Memory B cell (primary cell): Measurements from ENCODE around the gene SMIM29.

Experiments used
- ATAC-seq: fragments of 150-1000 bp; cut with Tn5 transposase; 2 replicates; pipeline ENCODE4 v1.10.0; 2021; ENCODE audit warnings: low read depth, mild to moderate bottlenecking, moderate library complexity
- DNase-seq, 2 donors: peaks; one replicate each; pipeline ENCODE4 v3.0.0; 2022; ENCODE audit warnings: low spot score in 2 of 2
- H3K27ac Mint-ChIP-seq: one replicate; pipeline ENCODE4 v1.8.0; 2022; ENCODE audit warnings: mild to moderate bottlenecking, moderate library complexity, mixed read lengths
- H3K27me3 Mint-ChIP-seq: one replicate; pipeline ENCODE4 v1.8.0; 2022; ENCODE audit warnings: mixed read lengths
- H3K36me3 Mint-ChIP-seq: one replicate; pipeline ENCODE4 v1.8.0; 2022; ENCODE audit warnings: mild to moderate bottlenecking, mixed read lengths
- H3K4me1 Mint-ChIP-seq: one replicate; pipeline ENCODE4 v1.8.0; 2022; ENCODE audit warnings: mixed read lengths
- H3K4me3 Mint-ChIP-seq: one replicate; pipeline ENCODE4 v1.8.0; 2022; ENCODE audit warnings: mild to moderate bottlenecking, moderate library complexity, mixed read lengths
- H3K9me3 Mint-ChIP-seq: one replicate; pipeline ENCODE4 v1.8.0; 2022; ENCODE audit warnings: mixed read lengths

The SMIM29 gene

DNA sequence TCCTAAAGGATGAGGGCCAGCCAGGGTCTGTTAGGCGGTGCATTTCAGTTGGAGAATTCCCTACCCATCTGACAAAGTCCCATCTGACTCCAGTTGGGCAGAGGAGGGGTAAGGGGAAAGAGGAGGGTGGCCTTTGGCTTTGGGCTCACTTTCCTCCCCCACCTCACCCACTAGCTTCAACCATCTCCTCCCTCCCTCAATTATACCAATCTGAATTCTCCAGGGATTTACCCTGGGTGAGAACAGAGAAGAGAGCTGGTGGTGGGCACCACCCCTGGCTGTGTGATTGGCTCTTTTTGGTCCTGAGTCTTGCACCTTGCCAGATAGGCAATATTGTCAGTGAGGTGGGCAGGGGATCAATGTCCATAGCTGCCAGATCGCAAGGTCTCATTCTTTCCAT is 8.9 kb downstream of the SMIM29 start:
- ATAC-seq (no peak), DNase-seq (no peak)
- Mint-ChIP-seq H3K27me3 (no peaks in the 10 kb centered on the region), H3K9me3 (no peaks in the 10 kb centered on the region), H3K4me1 (peaks cover 24% of the 10 kb centered on the region), H3K27ac (peak overlapping the region; percentile 66), H3K36me3 (peaks cover 9% of the 10 kb centered on the region), H3K4me3 (no peak overlapping the region)

DNA sequence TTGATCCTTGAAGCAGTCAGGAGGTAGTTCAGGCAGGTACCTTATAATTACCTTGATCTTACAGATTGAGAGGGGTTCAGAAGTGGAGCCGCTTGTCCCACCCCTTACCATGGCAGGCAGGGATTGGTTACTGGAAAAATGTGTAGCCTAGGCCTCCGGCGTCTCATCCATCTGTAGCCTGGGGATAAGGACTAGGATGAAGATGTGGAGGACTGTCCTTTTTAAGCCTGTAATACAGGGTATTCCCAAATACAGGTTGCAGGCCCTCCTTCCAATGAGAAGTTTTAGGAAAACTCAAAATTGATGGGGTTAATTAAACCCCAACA is 9.3 kb downstream of the SMIM29 start:
- no peak for ATAC-seq
- H3K4me3 Mint-ChIP-seq: no peak overlapping the region
- H3K9me3 Mint-ChIP-seq: no peaks in the 10 kb centered on the region
- peaks cover 9% of the 10 kb centered on the region for H3K36me3 Mint-ChIP-seq
- H3K27me3 Mint-ChIP-seq: no peaks in the 10 kb centered on the region
- peak overlapping the region; percentile 66 for H3K27ac Mint-ChIP-seq
- peaks cover 24% of the 10 kb centered on the region for H3K4me1 Mint-ChIP-seq
- DNase-seq: no peak

DNA sequence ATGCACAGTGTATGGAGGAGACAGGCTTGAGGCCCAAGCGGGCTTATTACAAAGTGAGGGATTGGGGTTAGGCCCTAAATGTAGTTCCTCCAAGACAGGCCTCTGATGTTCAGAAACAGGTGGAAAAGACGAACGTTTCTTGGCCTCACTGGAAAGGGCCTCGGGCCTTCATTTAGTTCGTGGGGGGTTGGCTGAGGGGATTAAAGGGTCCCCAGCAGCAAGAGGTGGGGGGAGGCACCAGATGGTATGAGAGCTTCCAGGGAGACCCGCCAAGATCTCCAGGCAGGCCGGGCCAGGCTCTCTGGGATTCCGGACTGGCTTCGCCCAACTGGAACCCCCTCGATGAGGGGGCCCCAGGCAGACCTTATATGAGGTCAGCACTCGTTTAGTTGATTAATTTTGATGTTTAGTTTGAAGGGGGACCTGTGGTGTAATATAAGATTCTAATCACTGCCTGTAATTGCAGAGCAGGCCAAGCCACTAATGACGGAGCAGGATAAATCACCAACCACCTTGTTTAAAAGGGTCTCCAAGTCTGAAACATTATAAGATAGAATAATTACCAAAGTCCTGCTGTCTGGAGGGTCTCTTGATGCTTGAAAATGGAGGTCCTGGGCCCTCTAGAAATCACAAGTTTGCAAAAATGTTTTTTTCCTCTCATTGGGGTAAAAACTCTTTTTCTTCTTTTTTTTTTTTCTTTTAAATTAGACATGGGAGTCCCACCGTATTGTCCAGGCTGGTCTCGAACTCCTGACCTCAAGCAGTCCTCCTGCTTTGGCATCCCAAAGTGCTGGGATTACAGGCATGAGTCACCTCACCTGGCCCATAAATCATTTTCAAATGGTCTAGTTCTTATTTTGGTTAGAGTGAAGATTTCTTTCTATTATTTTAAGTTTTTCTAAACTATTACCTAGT is 10.0 kb downstream of the SMIM29 start:
- no peak for ATAC-seq
- Mint-ChIP-seq H3K4me1 (peaks cover 24% of the 10 kb centered on the region), H3K36me3 (peaks cover 9% of the 10 kb centered on the region), H3K9me3 (no peaks in the 10 kb centered on the region), H3K27me3 (no peaks in the 10 kb centered on the region), H3K4me3 (peak overlapping the region; percentile 82), H3K27ac (peak overlapping the region; percentile 85)
- DNase-seq: no peak

DNA sequence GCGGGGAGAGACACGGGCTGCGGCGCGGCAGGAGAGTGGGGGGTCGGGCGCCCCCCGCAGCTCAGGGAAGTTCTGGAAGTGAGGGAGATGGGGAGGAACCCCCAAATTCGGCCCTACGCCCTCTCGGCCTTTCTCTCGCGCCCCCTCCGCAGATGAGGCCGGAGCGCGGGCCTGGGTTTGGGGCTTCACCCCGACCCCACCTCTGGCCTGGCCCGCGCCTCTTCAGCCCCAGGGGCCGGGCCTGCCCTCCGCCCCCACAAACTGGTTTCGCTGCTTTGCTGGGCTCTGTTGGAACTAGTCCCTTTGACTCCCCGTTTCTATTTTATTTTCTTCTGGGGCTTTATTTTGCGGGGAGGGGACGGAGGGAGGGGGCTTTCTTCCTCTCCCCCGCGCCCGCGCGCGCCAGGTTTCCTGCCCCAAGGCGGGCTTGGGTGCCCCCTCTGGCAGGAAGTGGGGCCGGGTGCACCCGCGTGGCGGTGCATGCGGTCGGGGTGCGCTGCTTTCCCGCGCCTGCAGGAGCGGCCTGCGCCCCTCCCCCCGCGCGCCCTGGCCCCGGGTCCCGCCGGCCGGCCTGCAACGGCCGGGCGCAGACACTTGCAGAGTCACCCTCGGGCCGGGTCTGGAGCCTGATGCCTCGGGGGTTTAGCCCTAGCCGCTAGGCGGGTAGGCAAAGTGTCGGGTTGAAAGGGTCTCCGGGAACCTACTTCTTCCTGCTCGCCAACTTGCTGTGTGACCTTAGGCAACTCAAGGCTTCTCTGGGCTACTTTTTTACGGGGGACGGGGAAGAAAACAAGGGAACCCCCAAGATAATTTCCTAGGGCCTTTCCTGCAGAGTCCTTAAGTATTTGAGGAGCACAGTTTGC is 10.9 kb downstream of the SMIM29 start:
- H3K36me3 Mint-ChIP-seq: peaks cover 9% of the 10 kb centered on the region
- H3K27me3 Mint-ChIP-seq: no peaks in the 10 kb centered on the region
- peak overlapping the region; percentile 85 for H3K27ac Mint-ChIP-seq
- peak; percentile 49 to 68 for DNase-seq
- ATAC-seq: peak; percentile 7
- peak overlapping the region; percentile 85 for H3K4me3 Mint-ChIP-seq
- H3K4me1 Mint-ChIP-seq: peaks cover 22% of the 10 kb centered on the region
- no peaks in the 10 kb centered on the region for H3K9me3 Mint-ChIP-seq

DNA sequence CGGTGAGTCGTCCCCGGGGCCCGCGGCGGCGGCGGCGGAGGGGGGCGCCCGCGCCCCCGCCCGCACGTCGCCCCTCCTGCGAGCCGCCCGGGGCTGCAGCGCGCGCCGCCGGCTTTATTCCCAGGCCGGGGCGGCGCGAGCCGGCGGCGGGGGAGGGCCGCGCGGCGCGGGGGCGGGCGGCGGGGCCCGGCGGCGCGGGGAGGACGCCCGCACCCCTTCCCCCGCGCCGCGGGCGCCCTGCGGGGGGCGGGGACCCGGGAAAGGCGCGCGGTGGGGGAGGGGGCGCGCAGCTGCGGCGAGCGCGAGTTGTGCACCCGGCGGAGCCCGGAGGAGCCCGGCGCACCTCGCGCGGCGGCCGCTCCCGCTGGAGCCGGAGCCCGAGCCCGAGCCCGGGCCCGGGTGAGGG is 11.5 kb downstream of the SMIM29 start:
- peaks cover 9% of the 10 kb centered on the region for H3K36me3 Mint-ChIP-seq
- no peaks in the 10 kb centered on the region for H3K27me3 Mint-ChIP-seq
- peak; percentile 2 for ATAC-seq
- H3K4me3 Mint-ChIP-seq: no peak overlapping the region
- peak in 1 of 2 donors; percentile 55 for DNase-seq
- H3K9me3 Mint-ChIP-seq: no peaks in the 10 kb centered on the region
- H3K4me1 Mint-ChIP-seq: peaks cover 16% of the 10 kb centered on the region
- peak overlapping the region; percentile 99 for H3K27ac Mint-ChIP-seq

DNA sequence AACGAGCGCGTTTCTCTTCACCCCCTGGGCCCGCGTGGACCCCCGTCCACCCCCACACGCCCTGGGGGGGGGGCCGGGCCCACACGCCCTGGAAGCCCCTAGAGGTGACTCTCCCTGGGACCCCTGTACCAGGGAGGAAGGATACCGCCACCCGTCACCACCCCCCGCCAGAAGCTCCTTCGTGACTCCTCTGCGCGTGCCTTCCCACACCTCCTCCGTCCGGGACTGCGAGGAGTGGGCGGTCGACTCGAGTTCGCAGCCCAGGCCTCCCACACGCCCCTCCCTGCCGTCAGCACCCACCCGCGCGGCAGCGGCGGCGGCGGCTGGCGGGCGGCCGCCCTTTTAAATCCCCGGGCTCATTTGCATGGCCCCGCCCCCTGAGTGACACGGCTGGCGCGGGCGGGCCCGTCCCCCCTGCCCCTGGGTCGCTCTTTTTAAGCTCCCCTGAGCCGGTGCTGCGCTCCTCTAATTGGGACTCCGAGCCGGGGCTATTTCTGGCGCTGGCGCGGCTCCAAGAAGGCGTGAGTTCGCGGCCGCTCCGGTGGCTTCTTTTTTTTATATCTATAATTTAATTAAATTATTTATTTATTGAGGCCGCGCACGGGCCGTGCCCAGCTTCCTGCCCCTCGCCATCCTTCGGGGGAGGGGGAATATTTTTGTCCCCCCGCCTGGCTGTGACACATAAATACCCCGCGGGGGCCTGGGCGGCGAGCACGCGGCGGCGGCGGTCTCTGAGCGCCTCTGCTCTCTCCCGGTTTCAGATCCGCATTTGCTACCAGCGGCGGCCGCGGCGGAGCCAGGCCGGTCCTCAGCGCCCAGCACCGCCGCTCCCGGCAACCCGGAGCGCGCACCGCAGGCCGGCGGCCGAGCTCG is 12.1 kb downstream of the SMIM29 start, which contains the start of gene HMGA1:
Gene HMGA1 (plus strand): TSS at position 431 of the 873 bp plus-strand sequence. CDS start 3,908 bp downstream, outside the sequence.
- peak within 1 kb of the TSS; percentile 99 for H3K27ac Mint-ChIP-seq
- H3K9me3 Mint-ChIP-seq: no peaks in the 10 kb centered on the region
- peaks cover 19% of the 10 kb centered on the region for H3K4me1 Mint-ChIP-seq
- no peaks in the 10 kb centered on the region for H3K27me3 Mint-ChIP-seq
- H3K36me3 Mint-ChIP-seq: peaks cover 5% of the 10 kb centered on the region
- DNase-seq: peak; percentile 84 to 88
- peak within 1 kb of the TSS; percentile 92 for H3K4me3 Mint-ChIP-seq
- peak; percentile 78 for ATAC-seq

DNA sequence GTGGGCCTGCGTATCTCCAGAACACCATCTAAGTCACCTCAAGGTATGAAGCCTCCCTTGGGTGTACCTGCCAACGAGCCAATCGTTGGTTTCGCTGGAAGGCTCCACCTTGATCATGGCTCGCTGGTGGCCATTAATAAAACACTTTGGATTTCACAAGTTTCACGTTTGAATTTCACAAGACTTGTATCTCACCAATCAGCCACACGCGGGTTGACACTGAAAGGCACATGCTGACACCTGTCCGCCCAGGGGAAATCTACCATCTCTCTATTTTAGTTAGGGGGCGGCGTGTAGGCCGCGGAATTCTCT is 12.7 kb downstream of the SMIM29 start:
- H3K27ac Mint-ChIP-seq: peak overlapping the region; percentile 99
- H3K9me3 Mint-ChIP-seq: no peaks in the 10 kb centered on the region
- H3K4me3 Mint-ChIP-seq: peak overlapping the region; percentile 92
- H3K36me3 Mint-ChIP-seq: peaks cover 2% of the 10 kb centered on the region
- DNase-seq (no peak), ATAC-seq (peak; percentile 37)
- peaks cover 19% of the 10 kb centered on the region for H3K4me1 Mint-ChIP-seq
- no peaks in the 10 kb centered on the region for H3K27me3 Mint-ChIP-seq

DNA sequence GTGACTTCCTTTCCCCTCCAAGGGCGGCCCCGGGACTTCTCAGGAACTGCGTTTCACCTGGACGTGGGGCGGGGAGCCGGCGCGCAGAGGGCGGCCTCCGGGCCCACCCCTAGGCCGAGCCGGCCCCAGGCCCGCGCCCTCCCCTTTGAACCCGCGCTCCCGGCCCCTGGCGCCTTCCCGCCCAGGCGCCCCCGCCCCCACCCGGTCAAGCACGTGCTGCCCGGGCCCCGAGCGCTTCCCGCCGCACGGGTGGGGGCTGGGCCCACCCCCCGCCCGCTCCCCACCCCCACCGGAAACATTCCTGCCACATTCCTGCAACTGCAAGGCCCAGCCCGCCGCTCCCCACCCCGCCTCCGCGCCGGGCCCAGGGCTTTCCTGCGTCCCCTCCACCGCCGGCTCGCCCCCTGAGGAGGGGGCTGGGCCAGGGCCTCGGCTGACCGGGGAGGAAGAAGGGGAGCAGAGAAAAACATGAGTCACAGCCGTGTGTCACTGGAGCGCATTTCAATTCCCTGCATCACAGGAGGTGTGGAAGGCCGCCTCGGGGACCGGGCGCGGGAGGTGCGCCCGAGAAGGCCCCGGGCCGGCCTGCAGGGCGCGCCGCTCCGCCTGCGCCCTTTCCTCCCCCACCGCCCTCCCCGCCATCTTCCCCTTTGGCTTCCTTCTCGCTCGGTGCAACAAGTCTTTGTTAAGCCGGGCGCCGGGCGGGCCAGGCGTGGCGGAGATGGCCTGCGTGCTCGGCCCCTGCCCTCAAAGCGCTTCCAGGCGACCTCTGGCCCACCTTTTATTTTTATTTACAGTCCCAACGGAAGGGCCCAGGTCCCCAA is 13.3 kb downstream of the SMIM29 start:
- peaks cover 19% of the 10 kb centered on the region for H3K4me1 Mint-ChIP-seq

DNA sequence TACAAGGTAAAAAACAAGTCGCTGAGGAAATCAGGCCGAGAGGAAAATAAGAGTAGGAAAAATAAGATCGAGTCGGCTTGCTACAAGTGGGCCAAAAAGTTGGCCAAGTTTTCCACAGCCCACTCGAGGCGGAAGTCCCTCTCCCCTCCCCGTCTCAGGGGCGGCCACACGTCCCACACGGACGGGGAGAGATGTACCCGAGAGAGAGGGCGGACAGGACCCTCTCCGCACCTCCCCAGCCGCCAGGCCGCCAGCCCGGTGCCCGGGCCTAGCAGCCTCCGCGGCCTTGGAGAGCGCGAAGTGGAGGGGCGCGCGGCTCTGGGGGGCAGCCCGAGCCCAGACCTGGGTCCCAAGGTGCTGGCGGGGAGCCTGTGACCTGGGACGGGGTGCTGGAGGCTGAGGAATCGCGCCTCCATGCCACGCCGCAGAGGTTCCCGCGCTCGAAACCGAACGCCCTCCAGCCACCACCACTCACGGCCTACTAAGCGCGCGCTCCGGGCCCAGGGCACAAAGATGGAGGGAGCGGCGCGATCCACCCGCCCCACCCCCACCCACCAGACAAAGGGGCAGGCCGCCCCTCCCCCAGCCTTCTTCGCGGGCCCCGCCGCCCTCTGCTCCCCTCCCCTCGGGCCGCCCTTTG is 14.0 kb downstream of the SMIM29 start:
- Mint-ChIP-seq H3K4me3 (peak overlapping the region; percentile 44), H3K27ac (peak overlapping the region; percentile 76), H3K27me3 (no peaks in the 10 kb centered on the region), H3K4me1 (peaks cover 17% of the 10 kb centered on the region), H3K36me3 (no peaks in the 10 kb centered on the region), H3K9me3 (no peaks in the 10 kb centered on the region)
- ATAC-seq (no peak), DNase-seq (no peak)

More for the DNA sequence above, 13.3 kb downstream of the SMIM29 start:
- H3K27me3 Mint-ChIP-seq: no peaks in the 10 kb centered on the region
- H3K4me3 Mint-ChIP-seq: peak overlapping the region; percentile 92
- peak; percentile 63 to 65 for DNase-seq
- ATAC-seq: peak; percentile 23
- no peaks in the 10 kb centered on the region for H3K9me3 Mint-ChIP-seq
- no peaks in the 10 kb centered on the region for H3K36me3 Mint-ChIP-seq
- peak overlapping the region; percentile 99 for H3K27ac Mint-ChIP-seq

DNA sequence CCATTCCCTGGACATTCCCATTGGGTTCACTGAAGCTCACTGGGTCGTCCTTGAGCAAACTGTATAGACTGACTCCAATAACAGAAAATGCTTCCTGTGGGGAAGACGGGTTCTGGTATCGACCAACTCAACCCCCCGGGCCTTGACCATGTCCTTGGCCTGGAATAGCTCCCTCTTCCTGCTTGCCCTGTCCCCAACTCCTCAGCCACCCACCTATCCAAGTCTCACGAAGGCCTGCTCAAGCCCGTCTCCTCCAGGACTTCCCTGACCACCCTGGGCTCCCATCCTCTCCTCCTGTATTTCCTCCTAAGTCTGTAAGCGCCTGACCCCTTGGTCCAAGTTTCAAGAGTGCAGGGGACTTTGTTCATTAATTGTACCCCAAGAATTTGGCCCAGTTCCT is 14.9 kb downstream of the SMIM29 start:
- Mint-ChIP-seq H3K27ac (peak overlapping the region; percentile 76), H3K27me3 (no peaks in the 10 kb centered on the region), H3K9me3 (no peaks in the 10 kb centered on the region), H3K4me3 (no peak overlapping the region), H3K4me1 (peaks cover 15% of the 10 kb centered on the region), H3K36me3 (no peaks in the 10 kb centered on the region)
- ATAC-seq (no peak), DNase-seq (no peak)

DNA sequence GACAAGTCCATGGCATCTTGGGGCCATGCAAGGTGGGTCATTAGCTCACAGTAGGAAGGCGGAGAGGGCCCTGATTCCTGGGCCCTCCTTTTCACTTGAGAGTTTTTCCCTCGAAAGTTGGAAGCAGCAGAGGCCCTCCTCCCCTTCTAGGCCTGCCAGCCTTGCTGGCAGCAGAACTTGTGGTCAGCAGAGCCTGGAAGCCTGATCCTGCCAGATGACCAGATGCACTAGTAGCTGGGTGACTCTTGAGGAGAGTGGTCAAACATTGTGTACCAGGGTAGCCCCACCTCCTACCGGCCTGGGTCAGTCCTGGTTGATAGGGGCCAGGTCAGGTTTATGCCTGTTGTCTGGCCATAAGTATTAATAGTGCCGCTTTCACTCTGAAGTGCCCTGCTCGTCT is 15.9 kb downstream of the SMIM29 start:
- Mint-ChIP-seq H3K27me3 (no peaks in the 10 kb centered on the region), H3K27ac (no peak overlapping the region), H3K4me1 (peaks cover 8% of the 10 kb centered on the region), H3K36me3 (no peaks in the 10 kb centered on the region), H3K4me3 (no peak overlapping the region), H3K9me3 (no peaks in the 10 kb centered on the region)
- no peak for ATAC-seq
- DNase-seq: no peak

DNA sequence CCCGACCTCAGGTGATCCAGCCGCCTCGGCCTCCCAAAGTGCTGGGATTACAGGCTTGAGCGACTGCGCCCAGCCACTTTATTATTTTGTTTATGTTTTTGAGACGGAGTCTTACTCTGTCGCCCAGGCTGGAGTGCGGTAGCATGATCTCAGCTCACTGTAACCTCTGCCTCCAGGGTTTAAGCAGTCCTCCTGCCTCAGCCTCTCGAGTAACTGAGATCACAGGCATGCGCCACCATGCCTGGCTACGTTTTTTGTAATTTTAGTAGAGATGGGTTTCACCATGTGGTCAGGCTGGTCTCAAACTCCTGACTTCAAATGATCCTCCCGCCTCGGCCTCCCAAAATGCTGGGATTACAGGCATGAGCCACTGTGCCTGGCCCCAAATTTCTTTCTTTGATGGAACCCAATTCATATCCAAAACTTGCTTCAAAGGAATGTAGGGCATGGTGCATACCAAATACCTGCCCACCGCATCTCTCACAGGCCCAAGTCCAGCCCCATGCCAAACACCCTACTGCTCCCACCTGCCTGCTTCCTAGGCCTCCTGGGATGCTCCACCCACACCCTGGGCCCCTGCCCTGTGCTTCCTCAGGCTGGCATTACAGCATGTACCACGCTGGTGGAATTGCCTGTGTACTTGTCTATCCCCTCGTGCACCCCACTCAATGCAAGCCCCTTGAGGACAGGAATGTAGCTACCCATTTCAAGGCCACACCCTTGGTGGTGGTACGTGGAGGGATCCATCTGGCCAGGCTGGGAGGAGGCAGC is 17.1 kb downstream of the SMIM29 start:
- DNase-seq: no peak
- H3K4me1 Mint-ChIP-seq: peaks cover 19% of the 10 kb centered on the region
- H3K27me3 Mint-ChIP-seq: no peaks in the 10 kb centered on the region
- no peak overlapping the region for H3K4me3 Mint-ChIP-seq
- no peak overlapping the region for H3K27ac Mint-ChIP-seq
- H3K36me3 Mint-ChIP-seq: no peaks in the 10 kb centered on the region
- ATAC-seq: no peak
- no peaks in the 10 kb centered on the region for H3K9me3 Mint-ChIP-seq
